Activated CD8-positive, alpha-beta memory T cell treated with anti-CD3 and anti-CD28 coated beads, Interleukin-2, amount 10 ng/mL, durations not matched to agents 7 days and 5 days (primary cell): ENCODE results near the gene ITPR1. TPM values are rescaled to one million over a fixed set of nuclear protein-coding genes. Genes with fewer than 3 reads are reported as not detected.

Experiments used
- ATAC-seq: fragments of 150-1000 bp; cut with Tn5 transposase; one replicate; pipeline ENCODE4 v1.10.0; 2021; ENCODE audit warnings: moderate library complexity
- CTCF ChIA-PET: fragments of 350-600 bp; sonication (Branson Sonifier 250); formaldehyde crosslinking; loops from one replicate; lab custom pipeline; 2021; ENCODE audit warnings: antibody characterized with exemption; lab: Charles Lee
- DNase-seq: peaks from one replicate; pipeline ENCODE4 v3.0.0-alpha.2; 2020
- H3K27ac Mint-ChIP-seq: one replicate; pipeline ENCODE4 v1.8.0; 2021; ENCODE audit warnings: mild to moderate bottlenecking, mixed read lengths
- H3K27me3 Mint-ChIP-seq: one replicate; pipeline ENCODE4 v1.8.0; 2021; ENCODE audit warnings: mixed read lengths
- H3K36me3 Mint-ChIP-seq: one replicate; pipeline ENCODE4 v1.8.0; 2021; ENCODE audit warnings: mild to moderate bottlenecking, mixed read lengths
- H3K4me1 Mint-ChIP-seq: one replicate; pipeline ENCODE4 v1.8.0; 2021; ENCODE audit warnings: mixed read lengths
- H3K4me3 Mint-ChIP-seq: one replicate; pipeline ENCODE4 v1.8.0; 2021; ENCODE audit warnings: mild to moderate bottlenecking, moderate library complexity, mixed read lengths
- H3K9me3 Mint-ChIP-seq: one replicate; pipeline ENCODE4 v1.8.0; 2022; ENCODE audit warnings: low read depth, mixed read lengths
- total RNA-seq, 2 experiments: library from RNA; stranded (reverse); gene quantifications; one replicate each; pipeline ENCODE4 v1.2.3, GENCODE V29; 2021

ITPR1 gene
- total RNA-seq, 2 experiments from 2014 or later: 109 to 116 TPM

DNA sequence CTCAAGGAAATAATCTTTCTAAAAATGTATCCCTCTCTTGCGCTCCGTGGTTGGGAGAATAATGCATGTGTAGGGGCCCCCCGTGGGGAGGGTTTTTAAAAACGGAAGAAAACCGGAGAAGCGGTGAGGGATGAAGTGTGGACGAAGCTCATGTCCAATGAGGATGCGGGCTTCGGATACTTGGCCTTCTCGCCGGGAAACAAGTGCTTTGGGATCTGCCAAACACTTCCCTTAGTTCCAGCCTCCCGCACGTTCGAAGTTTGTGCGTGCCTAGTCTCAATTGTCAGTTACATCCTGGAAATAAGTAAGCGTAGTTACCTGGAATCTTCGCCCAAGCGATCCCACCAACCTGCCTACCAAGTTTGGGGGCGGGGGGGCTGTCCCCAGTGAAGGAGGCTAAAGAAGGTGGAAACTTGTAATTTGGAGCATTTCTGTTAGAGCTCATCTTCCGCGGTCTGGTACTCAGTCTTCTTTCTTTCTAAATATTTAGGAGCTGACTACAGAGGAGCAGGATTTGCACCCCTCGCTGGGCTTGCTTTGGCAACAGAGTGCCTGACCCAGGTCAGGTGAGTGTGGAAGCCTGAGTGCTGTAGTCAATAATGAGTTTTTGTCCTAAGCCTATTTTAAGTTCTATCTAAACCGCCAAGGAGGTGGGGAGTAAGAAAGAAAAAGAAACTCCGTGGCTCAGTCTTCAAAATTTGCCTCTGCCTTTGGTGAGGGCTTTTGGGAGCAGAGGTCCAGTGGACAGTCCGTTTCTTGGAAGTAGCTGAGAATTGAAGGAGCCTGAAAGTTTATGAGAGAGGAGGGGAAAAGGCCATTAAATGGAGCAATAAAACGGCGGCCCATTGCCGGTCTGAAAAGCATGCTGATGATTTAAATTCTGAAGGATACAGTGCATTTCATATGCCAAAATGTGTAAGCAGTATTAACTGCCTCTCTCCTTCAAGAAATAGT is 1.1 kb downstream of the ITPR1 start:
- peak; percentile 0 for ATAC-seq
- H3K36me3 Mint-ChIP-seq: peaks cover 30% of the 10 kb centered on the region
- no peak for DNase-seq
- H3K4me3 Mint-ChIP-seq: peak overlapping the region; percentile 92
- CTCF ChIA-PET: interaction anchor here (0.7 to 5.3 kb wide), 12 partner anchors 9 to 217 kb away, joined by 3 to 44 read pairs (median 6); partner anchors contain the start of gene SUMF1
- H3K27me3 Mint-ChIP-seq: peaks cover 9% of the 10 kb centered on the region
- peak overlapping the region; percentile 86 for H3K27ac Mint-ChIP-seq
- peaks cover 43% of the 10 kb centered on the region for H3K4me1 Mint-ChIP-seq
- H3K9me3 Mint-ChIP-seq: no peaks in the 10 kb centered on the region

DNA sequence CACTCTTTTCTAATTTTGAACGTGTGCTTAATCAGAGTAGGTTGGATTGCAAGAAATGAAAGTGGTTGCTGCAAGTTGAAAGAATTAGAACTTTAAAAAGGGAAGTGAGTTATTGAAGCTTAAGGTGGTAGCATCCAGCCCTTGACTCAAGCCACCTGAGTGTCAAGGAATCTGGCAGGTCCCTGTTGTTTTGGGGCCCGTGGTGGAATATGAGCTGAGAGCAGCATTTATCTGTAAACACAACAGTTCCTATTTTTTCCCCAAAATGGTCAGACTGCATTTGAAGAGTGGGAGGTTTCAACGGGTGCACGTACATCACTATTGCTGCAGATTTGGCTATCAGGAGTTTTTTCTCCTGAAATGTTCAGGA is 1.7 kb downstream of the ITPR1 start:
- no peak for ATAC-seq
- Mint-ChIP-seq H3K9me3 (no peaks in the 10 kb centered on the region), H3K27ac (peak overlapping the region; percentile 86), H3K4me3 (peak overlapping the region; percentile 92), H3K36me3 (peaks cover 30% of the 10 kb centered on the region), H3K4me1 (peaks cover 44% of the 10 kb centered on the region), H3K27me3 (peaks cover 9% of the 10 kb centered on the region)
- no peak for DNase-seq
- CTCF ChIA-PET: interaction anchor here (0.7 to 5.3 kb wide), 6 partner anchors 9 to 144 kb away, joined by 3 to 44 read pairs (median 11); no protein-coding TSS in a partner anchor

GRCh38 chr3:4495294-4496086 is 2.3 kb downstream of the ITPR1 start:
- peaks cover 45% of the 10 kb centered on the region for H3K4me1 Mint-ChIP-seq
- no peak for DNase-seq
- H3K36me3 Mint-ChIP-seq: peaks cover 33% of the 10 kb centered on the region

GRCh38 chr3:4496087-4496452 is 2.9 kb downstream of the ITPR1 start:
- DNase-seq: no peak
- peak overlapping the region; percentile 92 for H3K4me3 Mint-ChIP-seq
- H3K36me3 Mint-ChIP-seq: peaks cover 33% of the 10 kb centered on the region
- peak overlapping the region; percentile 86 for H3K27ac Mint-ChIP-seq
- CTCF ChIA-PET: interaction anchor here (0.9 to 5.3 kb wide), 3 partner anchors 138 to 155 kb away, joined by 3 to 44 read pairs (median 4); no protein-coding TSS in a partner anchor
- H3K27me3 Mint-ChIP-seq: peaks cover 6% of the 10 kb centered on the region
- no peaks in the 10 kb centered on the region for H3K9me3 Mint-ChIP-seq
- ATAC-seq: no peak
- H3K4me1 Mint-ChIP-seq: peaks cover 41% of the 10 kb centered on the region

More at GRCh38 chr3:4495294-4496086, 2.3 kb downstream of the ITPR1 start:
- CTCF ChIA-PET: interaction anchor here (0.9 to 5.3 kb wide), 6 partner anchors 8 to 154 kb away, joined by 3 to 44 read pairs (median 6); no protein-coding TSS in a partner anchor
- H3K4me3 Mint-ChIP-seq: peak overlapping the region; percentile 92
- H3K9me3 Mint-ChIP-seq: no peaks in the 10 kb centered on the region
- peaks cover 9% of the 10 kb centered on the region for H3K27me3 Mint-ChIP-seq
- ATAC-seq: no peak
- H3K27ac Mint-ChIP-seq: peak overlapping the region; percentile 86

DNA sequence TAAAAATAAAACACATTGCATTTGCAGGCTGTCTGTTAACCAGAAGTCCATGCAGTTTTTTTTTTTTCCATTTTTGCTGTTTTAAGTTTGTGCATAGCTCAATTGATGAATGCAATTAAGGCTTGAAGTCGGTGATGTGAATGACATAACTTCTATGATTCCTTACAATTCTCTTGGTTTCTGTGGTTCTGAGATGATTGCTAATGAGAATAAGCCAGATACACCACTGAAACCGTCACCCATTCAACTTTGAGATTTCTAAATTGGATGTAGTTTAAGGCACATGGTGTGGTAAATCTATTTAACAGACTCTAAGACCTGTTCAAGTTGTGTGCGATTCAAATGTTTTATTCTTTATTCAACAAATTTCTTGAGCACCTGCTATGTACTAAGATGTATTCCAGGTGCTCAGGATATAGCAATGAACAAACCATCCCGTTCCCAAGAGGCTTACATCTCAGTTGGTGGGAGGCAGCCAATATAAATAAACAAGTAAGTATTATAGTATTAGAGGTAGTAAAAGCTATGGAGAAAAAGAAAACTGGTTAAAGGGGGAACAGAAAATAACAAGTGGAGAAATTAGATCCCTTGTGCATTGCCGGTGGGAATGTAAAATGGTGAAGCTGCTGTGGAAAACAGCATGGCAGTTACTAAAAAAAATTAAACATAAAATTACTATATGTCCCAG is 4.0 kb downstream of the ITPR1 start:
- Mint-ChIP-seq H3K4me3 (no peak overlapping the region), H3K36me3 (peaks cover 43% of the 10 kb centered on the region), H3K27ac (no peak overlapping the region), H3K27me3 (peaks cover 1% of the 10 kb centered on the region), H3K9me3 (no peaks in the 10 kb centered on the region), H3K4me1 (peaks cover 39% of the 10 kb centered on the region)
- DNase-seq (no peak), ATAC-seq (no peak)
- CTCF ChIA-PET: no interaction called here

DNA sequence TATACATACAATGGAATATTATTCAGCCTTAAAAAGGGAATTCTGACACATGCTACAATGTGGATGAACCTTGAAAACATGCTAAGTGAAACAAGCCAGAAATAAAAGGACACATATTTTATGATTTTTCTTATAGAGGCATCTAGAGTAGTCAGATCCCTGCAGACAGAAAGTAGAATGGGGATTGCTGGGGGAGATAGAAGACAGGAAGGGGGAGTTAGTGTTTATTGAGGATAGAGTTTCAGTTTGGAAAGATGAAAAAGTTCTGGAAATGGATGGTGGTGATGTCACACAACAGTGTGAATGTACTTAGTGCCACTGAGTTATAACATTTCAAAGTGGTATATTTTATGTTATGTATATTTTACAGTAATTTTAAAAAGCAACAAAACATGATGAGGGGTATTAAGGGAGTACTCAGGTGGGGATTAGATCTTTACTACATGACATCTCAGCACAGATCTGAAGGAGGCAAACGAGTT is 4.7 kb downstream of the ITPR1 start:
- Mint-ChIP-seq H3K4me3 (no peak overlapping the region), H3K36me3 (peaks cover 43% of the 10 kb centered on the region), H3K4me1 (peaks cover 38% of the 10 kb centered on the region), H3K27me3 (no peaks in the 10 kb centered on the region), H3K27ac (no peak overlapping the region), H3K9me3 (no peaks in the 10 kb centered on the region)
- CTCF ChIA-PET: no interaction called here
- DNase-seq (no peak), ATAC-seq (no peak)

- Mint-ChIP-seq H3K27me3 (no peaks in the 10 kb centered on the region), H3K4me1 (peaks cover 43% of the 10 kb centered on the region), H3K9me3 (no peaks in the 10 kb centered on the region), H3K4me3 (no peak overlapping the region), H3K27ac (no peak overlapping the region), H3K36me3 (peaks cover 48% of the 10 kb centered on the region)
- CTCF ChIA-PET: no interaction called here
- no peak for DNase-seq
- no peak for ATAC-seq
These were observed 5.3 kb downstream of the ITPR1 start for GRCh38 chr3:4498446-4498845.

DNA sequence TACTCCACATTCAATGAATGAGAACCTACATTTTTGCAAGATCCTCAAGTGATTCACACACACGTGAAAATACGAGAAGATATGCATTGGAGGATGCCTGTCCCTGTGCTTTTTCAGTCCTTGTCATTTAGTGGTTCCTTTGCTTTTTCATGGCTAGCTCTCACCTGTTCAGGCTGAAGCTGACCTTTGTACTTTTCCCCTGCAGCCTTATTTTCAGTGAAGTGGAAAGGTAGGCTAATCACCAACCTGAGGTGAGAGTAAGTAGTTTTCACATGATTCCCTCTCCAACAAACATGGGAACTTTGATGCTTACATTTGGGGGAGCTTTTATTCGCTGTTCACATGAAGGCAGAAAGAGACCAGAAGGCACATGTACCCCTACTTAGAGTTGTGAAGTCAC is 8.3 kb downstream of the ITPR1 start:
- peaks cover 35% of the 10 kb centered on the region for H3K36me3 Mint-ChIP-seq
- peak overlapping the region; percentile 29 for H3K27ac Mint-ChIP-seq
- ATAC-seq (no peak), DNase-seq (no peak)
- H3K27me3 Mint-ChIP-seq: no peaks in the 10 kb centered on the region
- no peak overlapping the region for H3K4me3 Mint-ChIP-seq
- H3K9me3 Mint-ChIP-seq: no peaks in the 10 kb centered on the region
- CTCF ChIA-PET: interaction anchor here (0.9 to 5.6 kb wide), 2 partner anchors 8 to 151 kb away, joined by 3 to 31 read pairs; partner anchors contain the start of gene ITPR1
- peaks cover 53% of the 10 kb centered on the region for H3K4me1 Mint-ChIP-seq

- ATAC-seq: no peak
- Mint-ChIP-seq H3K27ac (no peak overlapping the region), H3K36me3 (peaks cover 31% of the 10 kb centered on the region), H3K27me3 (no peaks in the 10 kb centered on the region), H3K4me1 (peaks cover 52% of the 10 kb centered on the region), H3K4me3 (no peak overlapping the region), H3K9me3 (no peaks in the 10 kb centered on the region)
- CTCF ChIA-PET: interaction anchor here (0.9 to 5.6 kb wide), 2 partner anchors 9 to 151 kb away, joined by 3 to 31 read pairs; partner anchors contain the start of gene ITPR1
- DNase-seq: no peak
These were observed 8.8 kb downstream of the ITPR1 start for GRCh38 chr3:4501927-4502326.

GRCh38 chr3:4503050-4503449 is 9.9 kb downstream of the ITPR1 start:
- CTCF ChIA-PET: interaction anchor here (5.6 to 9.0 kb wide), 2 partner anchors 10 to 15 kb away, joined by 31 to 64 read pairs; partner anchors contain the start of gene ITPR1
- no peaks in the 10 kb centered on the region for H3K9me3 Mint-ChIP-seq
- DNase-seq (no peak), ATAC-seq (no peak)
- peaks cover 30% of the 10 kb centered on the region for H3K36me3 Mint-ChIP-seq
- no peak overlapping the region for H3K4me3 Mint-ChIP-seq
- peak overlapping the region; percentile 98 for H3K27ac Mint-ChIP-seq
- H3K27me3 Mint-ChIP-seq: no peaks in the 10 kb centered on the region
- peaks cover 56% of the 10 kb centered on the region for H3K4me1 Mint-ChIP-seq

- peak; percentile 77 for ATAC-seq
- H3K4me3 Mint-ChIP-seq: peak overlapping the region; percentile 77
- H3K4me1 Mint-ChIP-seq: peaks cover 58% of the 10 kb centered on the region
- CTCF ChIA-PET: interaction anchor here (0.8 to 9.0 kb wide), 6 partner anchors 9 to 154 kb away, joined by 3 to 64 read pairs (median 4); partner anchors contain the start of gene ITPR1
- H3K36me3 Mint-ChIP-seq: peaks cover 40% of the 10 kb centered on the region
- H3K9me3 Mint-ChIP-seq: no peaks in the 10 kb centered on the region
- peak overlapping the region; percentile 98 for H3K27ac Mint-ChIP-seq
- H3K27me3 Mint-ChIP-seq: no peaks in the 10 kb centered on the region
- DNase-seq: no peak
These were observed 11.5 kb downstream of the ITPR1 start for GRCh38 chr3:4504340-4505261.
